ENCODE measurements around the gene OSER1.

DNA sequence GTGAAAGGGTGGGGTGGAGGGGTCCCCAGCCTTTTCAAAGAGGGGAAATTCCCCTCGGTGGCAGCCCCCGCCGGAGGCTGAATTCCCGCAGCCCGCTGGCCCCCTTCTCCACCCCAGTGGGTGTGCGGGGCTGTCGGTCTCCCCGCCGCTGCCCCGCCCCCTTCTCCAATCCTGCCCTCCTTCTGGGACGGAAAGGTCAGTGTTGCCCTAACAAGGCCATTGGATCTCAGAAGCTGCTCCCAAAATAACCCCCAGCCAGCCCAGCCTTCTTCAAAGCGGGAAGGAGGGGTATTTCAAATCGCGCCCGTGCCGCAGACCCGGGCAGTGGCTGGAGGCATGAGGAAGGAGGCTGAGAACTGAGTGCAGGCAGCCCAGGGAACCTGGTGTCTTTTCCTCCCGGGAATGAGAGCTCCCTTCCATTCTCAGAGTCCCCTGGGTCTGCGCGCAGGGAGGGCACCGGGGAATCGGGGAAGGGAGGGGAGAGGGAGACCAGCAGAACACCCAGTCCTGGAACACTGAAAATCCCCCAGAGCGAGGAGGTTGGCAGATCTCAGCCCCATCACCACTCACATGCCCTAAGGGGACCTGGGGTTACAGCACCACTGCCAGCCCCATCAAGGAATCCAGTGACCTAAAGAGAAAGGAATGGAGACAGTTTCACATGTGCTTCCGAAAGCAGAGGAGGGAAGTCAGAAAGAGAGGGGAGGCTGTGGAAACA lies 23.4 kb downstream of the OSER1 start, which contains the start of gene JPH2:
- TF ChIP-seq POLR2AphosphoS5 (IDR thresholded peaks at IDR 0.05) (no peak), EP300 (conservative IDR thresholded peaks at IDR 0.05; ENCODE audit: poor library complexity, severe bottlenecking) (no peak), EZH2 (IDR thresholded peaks at IDR 0.05; ENCODE audit: borderline replicate concordance, insufficient read depth, low read length, poor library complexity, severe bottlenecking) (no peak), RAD21 (conservative IDR thresholded peaks at IDR 0.05) (no peak)
- TF ChIP-seq, protein P1, sequence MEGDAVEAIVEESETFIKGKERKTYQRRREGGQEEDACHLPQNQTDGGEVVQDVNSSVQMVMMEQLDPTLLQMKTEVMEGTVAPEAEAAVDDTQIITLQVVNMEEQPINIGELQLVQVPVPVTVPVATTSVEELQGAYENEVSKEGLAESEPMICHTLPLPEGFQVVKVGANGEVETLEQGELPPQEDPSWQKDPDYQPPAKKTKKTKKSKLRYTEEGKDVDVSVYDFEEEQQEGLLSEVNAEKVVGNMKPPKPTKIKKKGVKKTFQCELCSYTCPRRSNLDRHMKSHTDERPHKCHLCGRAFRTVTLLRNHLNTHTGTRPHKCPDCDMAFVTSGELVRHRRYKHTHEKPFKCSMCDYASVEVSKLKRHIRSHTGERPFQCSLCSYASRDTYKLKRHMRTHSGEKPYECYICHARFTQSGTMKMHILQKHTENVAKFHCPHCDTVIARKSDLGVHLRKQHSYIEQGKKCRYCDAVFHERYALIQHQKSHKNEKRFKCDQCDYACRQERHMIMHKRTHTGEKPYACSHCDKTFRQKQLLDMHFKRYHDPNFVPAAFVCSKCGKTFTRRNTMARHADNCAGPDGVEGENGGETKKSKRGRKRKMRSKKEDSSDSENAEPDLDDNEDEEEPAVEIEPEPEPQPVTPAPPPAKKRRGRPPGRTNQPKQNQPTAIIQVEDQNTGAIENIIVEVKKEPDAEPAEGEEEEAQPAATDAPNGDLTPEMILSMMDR (IDR thresholded peaks at IDR 0.05; ENCODE audit: poor library complexity, severe bottlenecking) = no peak
- TF ChIP-seq, protein P2, sequence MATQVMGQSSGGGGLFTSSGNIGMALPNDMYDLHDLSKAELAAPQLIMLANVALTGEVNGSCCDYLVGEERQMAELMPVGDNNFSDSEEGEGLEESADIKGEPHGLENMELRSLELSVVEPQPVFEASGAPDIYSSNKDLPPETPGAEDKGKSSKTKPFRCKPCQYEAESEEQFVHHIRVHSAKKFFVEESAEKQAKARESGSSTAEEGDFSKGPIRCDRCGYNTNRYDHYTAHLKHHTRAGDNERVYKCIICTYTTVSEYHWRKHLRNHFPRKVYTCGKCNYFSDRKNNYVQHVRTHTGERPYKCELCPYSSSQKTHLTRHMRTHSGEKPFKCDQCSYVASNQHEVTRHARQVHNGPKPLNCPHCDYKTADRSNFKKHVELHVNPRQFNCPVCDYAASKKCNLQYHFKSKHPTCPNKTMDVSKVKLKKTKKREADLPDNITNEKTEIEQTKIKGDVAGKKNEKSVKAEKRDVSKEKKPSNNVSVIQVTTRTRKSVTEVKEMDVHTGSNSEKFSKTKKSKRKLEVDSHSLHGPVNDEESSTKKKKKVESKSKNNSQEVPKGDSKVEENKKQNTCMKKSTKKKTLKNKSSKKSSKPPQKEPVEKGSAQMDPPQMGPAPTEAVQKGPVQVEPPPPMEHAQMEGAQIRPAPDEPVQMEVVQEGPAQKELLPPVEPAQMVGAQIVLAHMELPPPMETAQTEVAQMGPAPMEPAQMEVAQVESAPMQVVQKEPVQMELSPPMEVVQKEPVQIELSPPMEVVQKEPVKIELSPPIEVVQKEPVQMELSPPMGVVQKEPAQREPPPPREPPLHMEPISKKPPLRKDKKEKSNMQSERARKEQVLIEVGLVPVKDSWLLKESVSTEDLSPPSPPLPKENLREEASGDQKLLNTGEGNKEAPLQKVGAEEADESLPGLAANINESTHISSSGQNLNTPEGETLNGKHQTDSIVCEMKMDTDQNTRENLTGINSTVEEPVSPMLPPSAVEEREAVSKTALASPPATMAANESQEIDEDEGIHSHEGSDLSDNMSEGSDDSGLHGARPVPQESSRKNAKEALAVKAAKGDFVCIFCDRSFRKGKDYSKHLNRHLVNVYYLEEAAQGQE (IDR thresholded peaks at IDR 0.05; ENCODE audit: borderline replicate concordance) = no peak

All from neural cell (in vitro differentiated cells).